ENCODE measurements around the gene TLR6.

DNA sequence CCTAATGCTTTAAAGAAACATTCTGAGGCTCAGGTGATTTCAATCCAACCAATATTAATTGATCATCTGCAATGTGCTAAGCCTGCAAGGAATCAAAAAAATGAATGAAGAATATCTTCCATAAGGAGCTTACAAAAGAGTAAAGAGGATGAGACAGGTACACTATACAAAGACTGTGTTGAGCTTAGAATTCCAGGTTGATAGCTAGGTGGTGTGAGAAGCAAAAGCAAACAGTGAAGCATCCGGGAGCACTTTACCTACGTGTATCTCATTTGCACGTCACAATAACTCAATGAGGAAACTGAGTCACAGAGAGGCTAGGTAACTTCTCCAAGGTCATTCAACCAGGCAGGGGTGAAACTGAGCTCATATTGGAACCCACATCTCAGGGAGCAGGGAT lies 48.1 kb upstream of the TLR6 start:
- TF ChIP-seq POLR2A (IDR thresholded peaks at IDR 0.05; ENCODE audit: borderline replicate concordance, extremely low read depth, insufficient read depth, insufficient read length) (no peak), ZNF274 (IDR thresholded peaks at IDR 0.05; ENCODE audit: low read depth, low read length) (no peak), EZH2 (IDR thresholded peaks at IDR 0.05) (no peak), ZFX (IDR thresholded peaks at IDR 0.05) (no peak), EGR1 (IDR thresholded peaks at IDR 0.05; ENCODE audit: low read depth) (no peak)
- TF ChIP-seq, protein P1, sequence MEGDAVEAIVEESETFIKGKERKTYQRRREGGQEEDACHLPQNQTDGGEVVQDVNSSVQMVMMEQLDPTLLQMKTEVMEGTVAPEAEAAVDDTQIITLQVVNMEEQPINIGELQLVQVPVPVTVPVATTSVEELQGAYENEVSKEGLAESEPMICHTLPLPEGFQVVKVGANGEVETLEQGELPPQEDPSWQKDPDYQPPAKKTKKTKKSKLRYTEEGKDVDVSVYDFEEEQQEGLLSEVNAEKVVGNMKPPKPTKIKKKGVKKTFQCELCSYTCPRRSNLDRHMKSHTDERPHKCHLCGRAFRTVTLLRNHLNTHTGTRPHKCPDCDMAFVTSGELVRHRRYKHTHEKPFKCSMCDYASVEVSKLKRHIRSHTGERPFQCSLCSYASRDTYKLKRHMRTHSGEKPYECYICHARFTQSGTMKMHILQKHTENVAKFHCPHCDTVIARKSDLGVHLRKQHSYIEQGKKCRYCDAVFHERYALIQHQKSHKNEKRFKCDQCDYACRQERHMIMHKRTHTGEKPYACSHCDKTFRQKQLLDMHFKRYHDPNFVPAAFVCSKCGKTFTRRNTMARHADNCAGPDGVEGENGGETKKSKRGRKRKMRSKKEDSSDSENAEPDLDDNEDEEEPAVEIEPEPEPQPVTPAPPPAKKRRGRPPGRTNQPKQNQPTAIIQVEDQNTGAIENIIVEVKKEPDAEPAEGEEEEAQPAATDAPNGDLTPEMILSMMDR (IDR thresholded peaks at IDR 0.05 in 2 of 3, conservative IDR thresholded peaks at IDR 0.05 in 1 of 3; ENCODE audit: borderline replicate concordance in 1 of 3, insufficient read depth in 1 of 3, low read depth in 2 of 3, low read length in 2 of 3) = no peak
